ENCODE measurements around the gene SH3BGRL2.

DNA sequence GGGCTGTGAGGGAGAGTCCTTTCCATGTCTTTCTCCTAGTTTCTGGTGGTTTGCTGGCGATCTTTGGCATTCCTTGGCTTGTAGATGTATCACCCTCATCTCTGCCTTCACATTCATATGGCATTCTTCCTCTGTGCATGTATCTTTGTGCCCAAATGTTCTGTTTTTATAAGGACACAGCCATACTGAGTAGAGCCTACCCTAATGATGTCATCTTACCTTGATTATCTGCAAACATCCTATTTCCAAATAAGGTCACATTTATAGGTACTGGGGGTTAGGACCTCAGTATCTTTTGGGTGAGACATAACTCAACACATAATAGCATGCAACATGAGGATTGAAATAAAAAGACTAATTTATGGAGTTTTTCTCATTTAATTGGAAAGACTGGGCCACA is 5.5 kb downstream of the SH3BGRL2 start:
- TF ChIP-seq EZH2phosphoT487 (IDR thresholded peaks at IDR 0.05) (no peak), CTCF (IDR thresholded peaks at IDR 0.05) (no peak)
